Iris pigment epithelial cell (primary cell): ENCODE data around the gene INTS14.

Experiments
- DNase-seq: peaks from one replicate; pipeline ENCODE4 v3.0.0-alpha.2; 2011; ENCODE audit warnings: low read depth

Gene INTS14

GRCh38 chr15:65530318-65531111 is 80.4 kb downstream of the INTS14 start, which contains the start of gene HACD3:
HACD3 (plus strand) TSS chr15:65530463; CDS start chr15:65530632, 169 bp downstream.
- peak; percentile 61 for DNase-seq

GRCh38 chr15:65529762-65530317 is 81.1 kb downstream of the INTS14 start:
- no peak for DNase-seq
